GM10266 (cell line): ENCODE data around the gene ITGA6.

ENCODE experiments used
- DNase-seq: peaks from one replicate; pipeline ENCODE4 v3.0.0; 2012; ENCODE audit errors: extremely low spot score
- TF ChIP-seq, protein P1 (sequence below): IDR thresholded peaks from 2 replicates; pipeline ENCODE4 v1.5.1; 2012; ENCODE audit warnings: mild to moderate bottlenecking, low read depth; ENCODE audit not compliant: control insufficient read depth, insufficient read depth; ENCODE audit errors: missing control alignments

ITGA6 gene

DNA sequence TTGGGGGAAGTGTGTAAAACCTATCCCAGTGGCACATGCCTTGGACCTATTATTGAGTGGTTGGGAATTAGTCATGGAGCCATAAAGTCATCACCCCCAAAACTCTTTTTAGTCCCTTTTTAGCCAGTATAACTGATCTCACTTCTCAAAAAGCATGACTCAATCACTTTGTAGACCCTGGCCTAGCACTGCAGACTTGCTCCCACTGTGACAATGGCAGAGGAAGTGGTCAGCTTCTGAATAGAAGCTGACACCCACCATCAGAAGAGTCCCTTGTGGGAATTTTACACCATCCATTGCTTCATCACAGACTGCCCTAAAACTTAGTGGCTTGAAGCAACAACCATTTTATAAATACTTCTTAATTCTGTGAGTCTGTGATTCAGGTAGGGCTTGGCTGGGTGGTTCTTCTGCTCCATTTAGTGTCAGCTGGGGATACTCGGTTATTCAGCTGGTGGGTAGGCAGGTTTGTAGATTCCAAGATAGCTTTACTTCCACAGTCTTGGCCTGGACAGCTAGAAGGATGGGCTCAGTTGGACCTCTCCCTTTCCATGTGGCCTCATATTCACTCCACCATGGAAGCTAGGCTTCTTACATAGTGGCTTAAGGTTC lies 10.8 kb upstream of the ITGA6 start:
- DNase-seq = no peak
- TF ChIP-seq, protein P1, sequence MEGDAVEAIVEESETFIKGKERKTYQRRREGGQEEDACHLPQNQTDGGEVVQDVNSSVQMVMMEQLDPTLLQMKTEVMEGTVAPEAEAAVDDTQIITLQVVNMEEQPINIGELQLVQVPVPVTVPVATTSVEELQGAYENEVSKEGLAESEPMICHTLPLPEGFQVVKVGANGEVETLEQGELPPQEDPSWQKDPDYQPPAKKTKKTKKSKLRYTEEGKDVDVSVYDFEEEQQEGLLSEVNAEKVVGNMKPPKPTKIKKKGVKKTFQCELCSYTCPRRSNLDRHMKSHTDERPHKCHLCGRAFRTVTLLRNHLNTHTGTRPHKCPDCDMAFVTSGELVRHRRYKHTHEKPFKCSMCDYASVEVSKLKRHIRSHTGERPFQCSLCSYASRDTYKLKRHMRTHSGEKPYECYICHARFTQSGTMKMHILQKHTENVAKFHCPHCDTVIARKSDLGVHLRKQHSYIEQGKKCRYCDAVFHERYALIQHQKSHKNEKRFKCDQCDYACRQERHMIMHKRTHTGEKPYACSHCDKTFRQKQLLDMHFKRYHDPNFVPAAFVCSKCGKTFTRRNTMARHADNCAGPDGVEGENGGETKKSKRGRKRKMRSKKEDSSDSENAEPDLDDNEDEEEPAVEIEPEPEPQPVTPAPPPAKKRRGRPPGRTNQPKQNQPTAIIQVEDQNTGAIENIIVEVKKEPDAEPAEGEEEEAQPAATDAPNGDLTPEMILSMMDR = no peak

DNA sequence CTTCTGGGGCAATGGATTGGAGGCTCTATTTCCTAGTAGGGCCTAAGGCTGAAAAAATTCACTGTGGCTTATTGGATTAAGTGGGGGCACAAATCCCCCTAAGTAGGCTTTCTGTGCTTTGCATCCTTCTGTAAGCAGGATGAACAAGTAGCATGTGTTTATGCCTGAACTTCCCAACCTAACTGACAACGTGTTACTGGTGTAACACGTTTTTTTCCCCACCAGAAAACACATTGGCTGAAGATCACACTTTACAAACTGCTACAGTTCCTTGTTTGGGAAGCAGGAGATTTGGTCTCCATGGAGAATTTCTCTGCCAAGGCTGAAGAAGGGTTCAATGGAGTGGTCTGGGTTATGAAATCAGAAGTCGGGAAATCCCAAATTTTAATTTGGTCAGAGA lies 7.2 kb upstream of the ITGA6 start:
- no peak for DNase-seq
- TF ChIP-seq, protein P1 = no peak

DNA sequence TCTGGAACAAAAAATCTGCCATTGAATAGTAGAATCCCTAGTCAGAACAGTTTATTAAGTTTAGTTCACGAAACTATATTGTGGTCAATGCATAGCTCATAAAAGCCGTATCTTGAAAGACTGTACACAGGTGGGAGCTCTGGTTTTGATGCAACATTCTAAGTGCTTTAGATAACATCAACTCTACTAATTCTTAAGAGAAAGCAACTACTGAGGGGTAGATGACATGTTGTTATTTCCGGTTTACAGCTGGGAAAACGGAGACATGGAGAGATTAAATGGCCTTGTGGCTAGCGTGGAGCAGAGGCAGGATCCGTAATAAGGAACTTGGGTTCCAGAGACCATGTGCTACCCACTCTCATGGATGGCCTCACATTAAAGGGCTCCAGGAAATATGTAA lies 4.2 kb upstream of the ITGA6 start:
- TF ChIP-seq, protein P1 = no peak
- no peak for DNase-seq

DNA sequence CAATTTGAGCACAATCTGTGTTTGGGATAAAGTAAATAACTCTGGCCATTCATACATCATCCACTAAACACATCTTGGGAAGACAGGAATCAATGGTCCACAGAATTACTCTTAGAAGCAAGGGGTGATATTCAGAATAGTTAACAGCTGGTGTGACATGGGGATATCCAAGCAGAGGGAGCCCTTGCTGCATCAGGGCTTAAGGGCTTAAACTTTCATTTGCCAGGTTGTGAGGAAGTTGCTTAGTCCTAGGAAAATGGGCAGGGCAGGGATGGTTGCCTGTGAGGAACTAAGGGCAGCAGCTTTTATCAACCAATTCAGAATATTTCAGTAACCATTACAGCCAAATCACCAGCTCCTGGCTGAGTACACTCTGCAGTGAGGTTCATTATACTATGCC lies 2.0 kb upstream of the ITGA6 start:
- TF ChIP-seq, protein P1 = no peak
- no peak for DNase-seq

DNA sequence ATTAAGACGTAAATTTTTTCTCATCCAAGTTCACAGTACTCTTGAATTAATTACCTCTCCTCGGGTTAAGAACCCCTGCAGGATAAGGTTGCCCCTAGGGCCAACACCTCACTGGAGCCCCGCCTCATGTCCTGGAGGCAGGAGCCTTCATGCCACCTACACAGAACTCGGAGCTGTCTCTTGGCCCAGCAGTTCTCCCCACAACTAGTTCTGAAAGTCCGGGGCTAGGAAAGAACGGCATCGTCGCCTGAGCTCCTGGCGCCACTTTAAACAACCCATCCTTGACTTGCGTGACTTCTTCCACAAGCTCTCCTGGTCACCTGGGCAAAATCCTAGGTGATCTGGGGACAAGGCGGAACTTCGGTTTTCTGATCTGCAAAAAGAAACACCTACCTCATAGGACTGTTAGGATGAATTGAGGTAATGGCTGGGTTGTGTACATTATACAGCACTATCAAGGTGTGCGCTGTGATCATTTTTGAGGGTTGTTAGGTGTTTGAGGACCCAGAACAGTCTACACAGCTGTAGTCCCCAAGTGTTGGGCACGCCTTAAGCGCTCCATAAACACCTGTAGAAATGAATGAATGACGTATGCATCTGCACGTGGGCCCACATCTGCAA lies 641 bp upstream of the ITGA6 start:
- DNase-seq = no peak
- TF ChIP-seq, protein P1 = no peak

DNA sequence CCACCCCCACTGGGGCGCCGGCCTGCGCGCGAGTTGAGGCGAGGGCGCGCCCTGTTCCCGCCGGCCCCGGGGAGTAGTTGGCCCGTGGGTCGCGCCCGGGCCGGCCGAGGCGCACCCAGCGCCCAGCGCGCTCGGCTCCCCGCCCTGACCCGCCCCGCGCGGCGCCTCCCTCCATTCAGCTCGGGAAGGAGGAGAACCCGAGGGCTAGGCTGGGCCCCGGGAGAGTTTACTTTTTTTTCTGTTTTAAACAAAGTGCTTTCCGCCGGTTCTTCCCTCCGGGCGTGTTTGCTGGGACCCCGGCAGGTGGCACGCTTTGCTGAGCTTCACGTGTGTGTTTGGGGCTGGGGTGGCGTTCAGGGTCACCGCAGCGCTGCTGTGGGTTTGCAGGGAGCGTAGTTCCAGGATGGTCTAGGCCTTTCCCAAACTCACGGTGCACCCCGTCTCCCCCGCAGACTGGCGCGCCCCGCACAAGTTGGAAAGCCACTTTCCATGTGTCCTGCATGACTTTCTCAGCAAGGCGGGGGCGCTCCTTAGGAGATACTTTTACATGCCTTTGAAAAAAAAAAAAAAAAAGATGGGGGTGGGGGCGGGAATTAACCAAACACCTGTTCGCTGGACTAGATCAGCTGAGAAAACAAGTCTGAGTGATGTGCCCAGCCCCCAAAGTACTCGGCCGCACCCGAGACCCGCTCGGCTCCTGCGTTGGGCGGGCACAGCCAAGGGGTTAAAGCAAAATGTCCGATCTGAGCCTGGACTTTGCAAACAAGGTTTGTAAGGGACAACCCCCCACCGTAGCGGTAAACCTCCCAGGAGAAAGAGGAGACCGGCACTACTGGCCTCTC lies 825 bp downstream of the ITGA6 start:
- DNase-seq = no peak
- TF ChIP-seq, protein P1 = no peak

DNA sequence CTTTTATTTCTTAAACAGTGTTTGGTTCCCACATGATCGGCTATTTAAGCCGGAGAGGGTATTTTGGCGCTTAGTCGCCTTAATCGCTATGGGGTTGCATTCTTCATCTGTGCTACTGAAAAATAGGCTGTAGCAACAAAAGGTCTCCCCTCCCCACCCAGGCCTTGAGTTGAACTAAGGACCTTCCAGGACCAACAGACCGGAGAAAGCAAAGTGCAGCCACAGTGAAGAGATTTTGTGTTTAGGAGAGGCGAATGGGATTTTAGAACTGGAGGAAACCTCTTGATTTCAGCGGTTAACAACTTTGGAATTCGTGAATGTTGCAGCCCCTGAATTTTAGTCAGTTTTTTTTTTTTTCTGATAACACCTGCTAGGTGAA lies 1.4 kb downstream of the ITGA6 start:
- DNase-seq = no peak
- TF ChIP-seq, protein P1 = no peak
